Neutrophil (primary cell): Measurements from ENCODE around the gene TFAP2B.

ENCODE experiments used
- H3K27ac ChIP-seq: fragments of 200-600 bp; sonication (generic); 2 replicates; pipeline ENCODE4 v1.5.1; 2016; ENCODE audit warnings: mild to moderate bottlenecking, moderate library complexity
- H3K27me3 ChIP-seq: fragments of 200-600 bp; sonication (generic); 2 replicates; pipeline ENCODE4 v1.6.0; 2016; ENCODE audit warnings: mild to moderate bottlenecking
- H3K36me3 ChIP-seq: fragments of 200-600 bp; sonication (generic); 2 replicates; pipeline ENCODE4 v1.5.1; 2017
- H3K4me1 ChIP-seq, 2 experiments: fragments of 200-600 bp in 1 of 2; sonication (generic) in 1 of 2; 1 replicate in 1 of 2; 2 replicates in 1 of 2; pipeline versions ENCODE4 v1.5.1 to v1.6.1; 2013 to 2016; ENCODE audit warnings: low read depth in 1 of 2, low read length in 1 of 2, mild to moderate bottlenecking in 1 of 2, moderate library complexity in 1 of 2; ENCODE audit not compliant: control insufficient read depth in 1 of 2, insufficient read depth in 1 of 2
- H3K4me3 ChIP-seq, 2 experiments: fragments of 200-600 bp in 1 of 2; sonication (generic) in 1 of 2; 1 replicate in 1 of 2; 2 replicates in 1 of 2; pipeline ENCODE4 v1.5.1; 2013 to 2016; ENCODE audit warnings: low read depth in 1 of 2, low read length in 1 of 2, mild to moderate bottlenecking in 1 of 2, moderate library complexity in 1 of 2
- H3K9me3 ChIP-seq: fragments of 200-600 bp; sonication (generic); 2 replicates; pipeline ENCODE4 v1.5.1; 2016
- CTCF ChIP-seq: fragments of 200-600 bp; sonication (generic); IDR thresholded peaks from 2 replicates; pipeline ENCODE4 v1.5.1; 2016; ENCODE audit warnings: antibody characterized with exemption

The TFAP2B gene

DNA sequence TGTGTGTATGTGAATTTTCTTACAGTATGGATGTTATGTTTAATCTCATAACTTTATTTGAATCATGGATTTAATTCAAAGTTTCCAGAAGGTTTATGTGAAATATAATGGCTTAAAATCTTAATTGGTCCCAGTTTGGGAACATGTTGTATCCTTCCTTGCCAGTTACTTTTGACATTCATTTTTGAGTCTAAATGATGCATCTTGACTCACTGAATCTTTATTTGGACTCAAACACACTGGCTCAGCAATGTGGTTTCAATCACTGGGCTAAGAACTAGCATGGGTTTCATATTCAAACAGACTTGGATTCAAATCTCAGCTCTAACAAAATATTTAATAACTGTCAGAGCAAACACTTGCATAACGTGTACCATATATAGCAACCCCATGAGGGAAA is 25.9 kb upstream of the TFAP2B start:
- Histone ChIP-seq H3K9me3 (no peaks in the 10 kb centered on the region), H3K36me3 (no peaks in the 10 kb centered on the region), H3K4me1 (no peaks in the 10 kb centered on the region)

DNA sequence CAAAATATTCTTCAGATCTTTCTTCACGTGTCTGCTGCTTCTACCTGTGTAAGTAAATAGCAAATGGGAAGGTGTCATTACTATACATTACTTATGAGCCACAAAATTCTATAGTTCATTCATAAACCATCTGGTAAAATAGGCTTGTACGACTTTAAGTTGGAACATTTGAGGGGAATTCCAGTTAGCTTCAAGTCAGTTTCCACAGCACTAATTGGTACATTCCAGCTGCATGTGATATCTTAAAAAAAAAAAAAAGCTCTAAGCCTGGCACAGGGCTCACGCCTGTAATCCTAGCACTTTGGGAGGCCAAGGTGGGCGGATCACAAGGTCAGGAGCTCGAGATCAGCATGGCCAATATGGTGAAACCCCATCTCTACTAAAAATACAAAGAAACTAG is 23.1 kb upstream of the TFAP2B start:
- TF ChIP-seq CTCF, result no peak
- H3K27me3 ChIP-seq, result peaks cover 6% of the 10 kb centered on the region
- H3K4me1 ChIP-seq, result no peaks in the 10 kb centered on the region
- no peaks in the 10 kb centered on the region for H3K9me3 ChIP-seq
- no peak overlapping the region for H3K27ac ChIP-seq
- no peak overlapping the region for H3K4me3 ChIP-seq
- no peaks in the 10 kb centered on the region for H3K36me3 ChIP-seq

More for the DNA sequence above, 25.9 kb upstream of the TFAP2B start:
- TF ChIP-seq CTCF, result no peak
- no peaks in the 10 kb centered on the region for H3K27me3 ChIP-seq
- no peak overlapping the region for H3K27ac ChIP-seq
- H3K4me3 ChIP-seq, result no peak overlapping the region

- no peaks in the 10 kb centered on the region for H3K9me3 ChIP-seq
- no peak for TF ChIP-seq CTCF
- H3K27ac ChIP-seq, result no peak overlapping the region
- H3K4me3 ChIP-seq, result no peak overlapping the region
- H3K36me3 ChIP-seq, result no peaks in the 10 kb centered on the region
- no peaks in the 10 kb centered on the region for H3K4me1 ChIP-seq
- peaks cover 13% of the 10 kb centered on the region for H3K27me3 ChIP-seq
Observed at GRCh38 chr6:50804283-50804682, 14.4 kb upstream of the TFAP2B start.

DNA sequence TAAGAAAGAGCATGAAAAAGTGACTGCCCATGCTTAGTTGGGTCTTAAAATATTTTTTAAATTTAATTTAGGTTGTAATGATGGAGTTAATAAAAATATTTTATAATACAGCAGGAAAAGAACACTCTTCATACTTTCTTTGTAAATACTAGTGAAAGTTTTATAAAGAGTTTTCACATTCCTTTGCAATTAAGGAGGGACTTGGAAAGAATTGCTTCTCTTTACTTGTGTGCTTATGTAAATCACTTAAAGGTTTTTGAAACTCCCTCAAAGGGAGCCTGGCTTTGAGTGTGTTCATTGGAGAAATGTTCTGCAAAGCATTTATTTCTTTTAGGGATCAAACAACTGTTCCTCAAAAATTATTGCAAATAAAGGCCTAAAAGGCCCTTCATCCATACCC is 11.6 kb upstream of the TFAP2B start:
- TF ChIP-seq CTCF, result no peak
- H3K27me3 ChIP-seq, result peaks cover 7% of the 10 kb centered on the region
- no peaks in the 10 kb centered on the region for H3K9me3 ChIP-seq
- no peaks in the 10 kb centered on the region for H3K4me1 ChIP-seq
- no peak overlapping the region for H3K27ac ChIP-seq
- no peaks in the 10 kb centered on the region for H3K36me3 ChIP-seq
- H3K4me3 ChIP-seq, result no peak overlapping the region

DNA sequence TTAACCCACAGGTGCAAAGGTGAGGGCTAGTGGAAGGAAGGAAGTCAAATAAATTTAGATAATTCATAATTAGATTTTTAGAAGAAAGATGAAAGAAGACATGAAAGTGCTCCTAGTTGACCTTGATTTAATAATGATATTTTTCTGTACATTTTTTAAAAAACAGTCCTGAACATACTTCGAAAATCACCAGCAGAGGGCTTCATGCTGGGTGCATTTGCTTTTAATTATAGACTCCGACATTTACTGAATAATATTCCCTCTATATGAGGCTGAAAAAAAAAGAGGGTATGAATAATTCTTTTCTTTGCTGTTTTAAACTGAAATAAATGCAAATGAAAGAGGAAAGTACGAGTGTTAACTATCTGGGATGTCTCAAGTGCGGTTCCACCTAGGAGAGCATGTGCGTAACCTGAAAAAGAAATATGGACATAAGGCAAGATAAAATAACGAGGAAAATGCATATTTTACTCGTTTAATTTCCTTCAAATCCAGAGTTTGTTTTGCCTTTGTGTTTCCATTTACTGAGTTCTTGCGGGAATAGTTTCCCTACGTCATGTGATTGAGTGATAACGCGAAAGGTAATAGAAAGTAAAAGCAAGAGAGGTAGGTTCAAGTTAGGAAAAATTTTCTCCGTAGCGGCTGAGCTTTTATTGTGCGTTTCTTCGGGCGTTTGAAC is 3.1 kb upstream of the TFAP2B start:
- Histone ChIP-seq H3K4me1 (peaks cover 10 to 16% of the 10 kb centered on the region in 2 experiments), H3K36me3 (no peaks in the 10 kb centered on the region), H3K27me3 (peaks cover 79% of the 10 kb centered on the region), H3K27ac (no peak overlapping the region), H3K9me3 (no peaks in the 10 kb centered on the region), H3K4me3 (peak overlapping the region; percentile 61 to 64)
- TF ChIP-seq CTCF, result no peak
